HCT116 (cell line): Measurements from ENCODE around the gene MYOM1. TPM values are rescaled to one million over a fixed set of nuclear protein-coding genes. Genes with fewer than 3 reads are reported as not detected.

Experiments used
- ATAC-seq: fragments of 200-7000 bp; cut with Tn5 transposase; 2 replicates; pipeline ENCODE4 v1.9.1; 2020; ENCODE audit warnings: mild to moderate bottlenecking, moderate library complexity
- BruUV-seq: library from RNA; stranded (reverse); fragments of 400-500 nt; replicated peaks from 2 replicates; lab custom pipeline; 2021; lab: Mats Ljungman, UMichigan
- CTCF ChIA-PET: fragments of 300-600 bp; sonication (Branson Sonifier 250); formaldehyde crosslinking; loops from one replicate; lab custom pipeline; 2021; ENCODE audit warnings: antibody characterized with exemption; lab: Charles Lee
- POLR2A ChIA-PET: fragments of 300-600, 350-600 bp; sonication (Branson Sonifier 250); formaldehyde crosslinking; loops from one replicate; lab custom pipeline; 2021; ENCODE audit warnings: antibody characterized with exemption; lab: Charles Lee
- RAD21 ChIA-PET, 2 experiments: fragments of 300-600 bp; sonication (Branson Sonifier 250); formaldehyde crosslinking; loops; one replicate each; lab custom pipeline; 2023; ENCODE audit warnings: low total read pairs in 2 of 2; ENCODE audit not compliant: uncharacterized antibody in 2 of 2, unreplicated experiment in 2 of 2, low non-redundant PET in 1 of 2; lab: Charles Lee
- DNase-seq: peaks from one replicate; pipeline ENCODE4 v3.0.0-alpha.2; 2010; ENCODE audit warnings: low read depth, low spot score
- H2AFZ ChIP-seq: fragments of 200-600 bp; shearing (Covaris generic), sonication (generic); 2 replicates; pipeline ENCODE4 v1.6.1; 2017; ENCODE audit warnings: low read depth, mixed run types, mixed read lengths, antibody characterized with exemption, low read length; ENCODE audit not compliant: poor library complexity, severe bottlenecking
- H3K27ac ChIP-seq: 2 replicates; pipeline ENCODE4 v1.5.1; 2012; ENCODE audit warnings: low read depth, low read length
- H3K27me3 ChIP-seq: fragments of 200-600 bp; sonication (generic); 2 replicates; pipeline ENCODE4 v1.6.1; 2016; ENCODE audit warnings: mixed run types, low read length, mixed read lengths; ENCODE audit not compliant: insufficient read depth
- H3K36me3 ChIP-seq, 2 experiments: fragments of 200-500 bp in 1 of 2; fragments of 200-600 bp in 1 of 2; sonication (Bioruptor generic) in 1 of 2; sonication (generic) in 1 of 2; 2 replicates each; pipeline versions ENCODE4 v1.5.1 to v1.6.1; 2014 to 2016; ENCODE audit warnings: low read length in 2 of 2, inconsistent platforms in 1 of 2, mixed read lengths in 1 of 2, mixed run types in 1 of 2; ENCODE audit not compliant: insufficient read depth in 2 of 2, control insufficient read depth in 1 of 2
- H3K4me1 ChIP-seq, 2 experiments: fragments of 200-600 bp in 1 of 2; sonication (generic) in 1 of 2; 2 replicates each; pipeline versions ENCODE4 v1.5.1 to v1.6.1; 2012 to 2017; ENCODE audit warnings: low read length in 2 of 2, inconsistent platforms in 1 of 2, mild to moderate bottlenecking in 1 of 2, mixed read lengths in 1 of 2, mixed run types in 1 of 2, moderate library complexity in 1 of 2; ENCODE audit not compliant: insufficient read depth in 2 of 2, control insufficient read depth in 1 of 2
- H3K4me2 ChIP-seq: fragments of 200-600 bp; sonication (generic); 2 replicates; pipeline ENCODE4 v1.6.1; 2017; ENCODE audit warnings: mixed run types, low read length, mixed read lengths
- H3K4me3 ChIP-seq, 2 experiments: fragments of 200-600 bp in 1 of 2; sonication (generic) in 1 of 2; replicated peaks in 1 of 2; 2 replicates each; pipeline ENCODE4 v1.5.1; 2011 to 2016; ENCODE audit warnings: low read length in 2 of 2, control low read depth in 1 of 2, low read depth in 1 of 2, mild to moderate bottlenecking in 1 of 2, mixed read lengths in 1 of 2, mixed run types in 1 of 2
- H3K79me2 ChIP-seq: fragments of 200-600 bp; sonication (generic); 2 replicates; pipeline ENCODE4 v1.6.1; 2017; ENCODE audit warnings: mild to moderate bottlenecking, mixed run types, low read length, moderate library complexity, mixed read lengths; ENCODE audit not compliant: insufficient read depth
- H3K9ac ChIP-seq: fragments of 200-600 bp; sonication (generic); 2 replicates; pipeline ENCODE4 v1.6.1; 2016; ENCODE audit warnings: low read length, mixed read lengths
- H3K9me2 ChIP-seq: fragments of 200-600 bp; sonication (generic), shearing (Covaris generic); 2 replicates; pipeline ENCODE4 v1.6.1; 2017; ENCODE audit warnings: mixed run types, mild to moderate bottlenecking, moderate library complexity; ENCODE audit not compliant: insufficient read depth
- H3K9me3 ChIP-seq, 2 experiments: fragments of 200-500 bp in 1 of 2; fragments of 200-600 bp in 1 of 2; sonication (Bioruptor generic) in 1 of 2; sonication (generic) in 1 of 2; 2 replicates each; pipeline ENCODE4 v1.6.1; 2014 to 2017; ENCODE audit warnings: low read length in 2 of 2, mixed read lengths in 2 of 2, inconsistent platforms in 1 of 2, low read depth in 1 of 2, mild to moderate bottlenecking in 1 of 2, mixed run types in 1 of 2, moderate library complexity in 1 of 2; ENCODE audit not compliant: control insufficient read depth in 1 of 2, insufficient read depth in 1 of 2
- H4K20me1 ChIP-seq: fragments of 200-600 bp; sonication (generic), shearing (Covaris generic); 2 replicates; pipeline ENCODE4 v1.6.1; 2017; ENCODE audit warnings: mixed run types, mild to moderate bottlenecking, moderate library complexity; ENCODE audit not compliant: insufficient read depth
- CBX3 ChIP-seq: IDR thresholded peaks from 2 replicates; pipeline ENCODE4 v1.6.1; 2012; ENCODE audit warnings: low read depth
- ELF1 ChIP-seq: IDR thresholded peaks from 2 replicates; pipeline ENCODE4 v1.6.1; 2012; ENCODE audit warnings: low read depth, borderline replicate concordance
- EZH2 ChIP-seq: fragments of 200-600 bp; sonication (generic); IDR thresholded peaks from 2 replicates; pipeline ENCODE4 v1.6.1; 2017; ENCODE audit warnings: antibody characterized with exemption, mixed run types
- FOSL1 ChIP-seq: IDR thresholded peaks from 2 replicates; pipeline ENCODE4 v1.6.1; 2012; ENCODE audit warnings: low read depth
- RAD21 ChIP-seq: IDR thresholded peaks from 2 replicates; pipeline ENCODE4 v1.6.1; 2012; ENCODE audit warnings: low read depth, mild to moderate bottlenecking
- SP1 ChIP-seq: IDR thresholded peaks from 2 replicates; pipeline ENCODE4 v1.6.1; 2012; ENCODE audit warnings: low read depth
- intact Hi-C: fragments of 100-400 bp; cut with micrococcal nuclease; formaldehyde crosslinking; loops from 2 replicates; pipeline ENCODE4 v1.10.0; 2022
- total RNA-seq: library from RNA; stranded (reverse); gene quantifications from one replicate; pipeline ENCODE4 v1.2.1, GENCODE V29; 2021; ENCODE audit not compliant: unreplicated experiment
- TF ChIP-seq, protein P1 (sequence below): IDR thresholded peaks from 2 replicates; pipeline ENCODE4 v1.6.1; 2011; ENCODE audit warnings: mild to moderate bottlenecking, low read length, moderate library complexity; ENCODE audit not compliant: insufficient replicate concordance; ENCODE audit errors: extremely low read depth
- TF ChIP-seq, protein P2 (sequence below), 3 experiments: fragments of 200-600 bp in 1 of 3; sonication (generic) in 1 of 3; IDR thresholded peaks in 2 of 3; conservative IDR thresholded peaks in 1 of 3; 2 replicates each; pipeline ENCODE4 v1.5.1; 2012 to 2017; ENCODE audit warnings: low read depth in 2 of 3, low read length in 2 of 3, antibody characterized with exemption in 1 of 3, borderline replicate concordance in 1 of 3, control low read depth in 1 of 3, mild to moderate bottlenecking in 1 of 3, mixed read lengths in 1 of 3, mixed run types in 1 of 3, moderate library complexity in 1 of 3; ENCODE audit not compliant: insufficient read depth in 1 of 3

MYOM1 gene
- total RNA-seq, 1 experiment from 2014 or later, result 0.52 TPM

DNA sequence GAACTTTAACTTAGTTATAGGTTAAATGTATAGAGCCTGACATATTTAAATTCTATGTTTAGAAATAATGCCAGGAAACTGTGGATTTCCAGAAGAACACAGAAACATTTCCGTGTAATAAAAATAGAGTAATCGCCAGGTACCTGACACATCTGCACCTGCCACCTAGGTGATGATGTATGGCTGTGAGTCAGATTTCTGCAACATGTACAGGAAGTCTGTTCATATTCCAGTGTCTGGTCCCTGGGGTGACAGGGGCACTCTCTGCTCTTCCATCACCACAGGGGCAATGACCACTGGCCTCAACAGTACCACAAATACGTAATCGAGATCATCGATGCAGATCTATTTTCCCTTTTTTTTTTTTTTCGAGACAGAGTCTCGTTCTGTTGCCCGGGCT lies 105.7 kb downstream of the MYOM1 start:
- ChIA-PET POLR2A (no interaction called here), CTCF (interaction anchor here (1.4 kb wide), 1 partner anchor 15 kb away, joined by 3 read pairs; no protein-coding TSS in a partner anchor)
- no TSS peak for BruUV-seq

More for the DNA sequence above, 105.7 kb downstream of the MYOM1 start:
- Histone ChIP-seq H2AFZ (no peak overlapping the region), H3K9me2 (no peaks in the 10 kb centered on the region), H3K27me3 (no peaks in the 10 kb centered on the region), H3K4me1 (no peaks in the 10 kb centered on the region; a peak in 1 of 4 replicates), H3K9ac (no peak overlapping the region), H4K20me1 (no peaks in the 10 kb centered on the region; the same call in 1 of the 2 replicates), H3K36me3 (no peaks in the 10 kb centered on the region), H3K27ac (no peak overlapping the region), H3K79me2 (no peaks in the 10 kb centered on the region), H3K9me3 (no peaks in the 10 kb centered on the region), H3K4me2 (no peak overlapping the region), H3K4me3 (no peak overlapping the region)
- RAD21 ChIA-PET, result no interaction called here
- intact Hi-C loops, result no loop called here
- no peak for DNase-seq
- no peak for ATAC-seq
- TF ChIP-seq, protein P1, sequence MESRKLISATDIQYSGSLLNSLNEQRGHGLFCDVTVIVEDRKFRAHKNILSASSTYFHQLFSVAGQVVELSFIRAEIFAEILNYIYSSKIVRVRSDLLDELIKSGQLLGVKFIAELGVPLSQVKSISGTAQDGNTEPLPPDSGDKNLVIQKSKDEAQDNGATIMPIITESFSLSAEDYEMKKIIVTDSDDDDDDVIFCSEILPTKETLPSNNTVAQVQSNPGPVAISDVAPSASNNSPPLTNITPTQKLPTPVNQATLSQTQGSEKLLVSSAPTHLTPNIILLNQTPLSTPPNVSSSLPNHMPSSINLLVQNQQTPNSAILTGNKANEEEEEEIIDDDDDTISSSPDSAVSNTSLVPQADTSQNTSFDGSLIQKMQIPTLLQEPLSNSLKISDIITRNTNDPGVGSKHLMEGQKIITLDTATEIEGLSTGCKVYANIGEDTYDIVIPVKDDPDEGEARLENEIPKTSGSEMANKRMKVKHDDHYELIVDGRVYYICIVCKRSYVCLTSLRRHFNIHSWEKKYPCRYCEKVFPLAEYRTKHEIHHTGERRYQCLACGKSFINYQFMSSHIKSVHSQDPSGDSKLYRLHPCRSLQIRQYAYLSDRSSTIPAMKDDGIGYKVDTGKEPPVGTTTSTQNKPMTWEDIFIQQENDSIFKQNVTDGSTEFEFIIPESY, result no peak
- TF ChIP-seq, protein P2, sequence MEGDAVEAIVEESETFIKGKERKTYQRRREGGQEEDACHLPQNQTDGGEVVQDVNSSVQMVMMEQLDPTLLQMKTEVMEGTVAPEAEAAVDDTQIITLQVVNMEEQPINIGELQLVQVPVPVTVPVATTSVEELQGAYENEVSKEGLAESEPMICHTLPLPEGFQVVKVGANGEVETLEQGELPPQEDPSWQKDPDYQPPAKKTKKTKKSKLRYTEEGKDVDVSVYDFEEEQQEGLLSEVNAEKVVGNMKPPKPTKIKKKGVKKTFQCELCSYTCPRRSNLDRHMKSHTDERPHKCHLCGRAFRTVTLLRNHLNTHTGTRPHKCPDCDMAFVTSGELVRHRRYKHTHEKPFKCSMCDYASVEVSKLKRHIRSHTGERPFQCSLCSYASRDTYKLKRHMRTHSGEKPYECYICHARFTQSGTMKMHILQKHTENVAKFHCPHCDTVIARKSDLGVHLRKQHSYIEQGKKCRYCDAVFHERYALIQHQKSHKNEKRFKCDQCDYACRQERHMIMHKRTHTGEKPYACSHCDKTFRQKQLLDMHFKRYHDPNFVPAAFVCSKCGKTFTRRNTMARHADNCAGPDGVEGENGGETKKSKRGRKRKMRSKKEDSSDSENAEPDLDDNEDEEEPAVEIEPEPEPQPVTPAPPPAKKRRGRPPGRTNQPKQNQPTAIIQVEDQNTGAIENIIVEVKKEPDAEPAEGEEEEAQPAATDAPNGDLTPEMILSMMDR (IDR thresholded peaks at IDR 0.05 in 2 of 3, conservative IDR thresholded peaks at IDR 0.05 in 1 of 3; ENCODE audit: borderline replicate concordance in 1 of 3, insufficient read depth in 1 of 3, low read depth in 2 of 3, low read length in 2 of 3), result no peak
- TF ChIP-seq CBX3, result no peak
- no peak for TF ChIP-seq FOSL1
- no peak for TF ChIP-seq SP1
- TF ChIP-seq RAD21, result no peak
- TF ChIP-seq EZH2, result no peak
- TF ChIP-seq ELF1, result no peak
